ENCODE results near the gene ARL16. TPM values are rescaled to one million over a fixed set of nuclear protein-coding genes. Genes with fewer than 3 reads are reported as not detected.

The ARL16 gene
- total RNA-seq, 5 donors from 2014 or later (not counting 1 experiment from before 2014, with no cell fraction given): 30.9 to 51.0 (median 39.3) TPM

- H3K9me3 Mint-ChIP-seq: no peaks in the 10 kb centered on the region
- 66% methylated on average over 6 of the region's 10 CpGs for WGBS (ENCODE audit: insufficient coverage)
- H3K4me1 ChIP-seq (ENCODE audit: control insufficient read depth in 1 of 2, extremely low read depth in 1 of 2, insufficient read depth in 2 of 2, low read length in 2 of 2): no peaks in the 10 kb centered on the region
Measured at GRCh38 chr17:81722184-81723120, 38.9 kb upstream of the ARL16 start.

GRCh38 chr17:81720267-81721071 lies 36.9 kb upstream of the ARL16 start:
- peaks cover 2 to 23% of the 10 kb centered on the region in 2 experiments for H3K27me3 ChIP-seq (replicated peaks in 1 of 2; ENCODE audit: control insufficient read depth in 2 of 2, extremely low read depth in 1 of 2, insufficient read depth in 2 of 2, low read length in 1 of 2)
- Mint-ChIP-seq H3K27ac (no peak overlapping the region), H3K9me3 (no peaks in the 10 kb centered on the region), H3K4me3 (no peak overlapping the region), H3K36me3 (no peaks in the 10 kb centered on the region), H3K27me3 (peaks cover 0 to 7% of the 10 kb centered on the region in 2 donors), H3K4me1 (no peaks in the 10 kb centered on the region)
- 89% methylated on average over 32 of the region's 33 CpGs for WGBS (ENCODE audit: insufficient coverage)
- ChIA-PET CTCF (no interaction called here), POLR2A (no interaction called here)
- H3K4me1 ChIP-seq (ENCODE audit: control insufficient read depth in 1 of 2, extremely low read depth in 1 of 2, insufficient read depth in 2 of 2, low read length in 2 of 2): no peaks in the 10 kb centered on the region
- no peak overlapping the region for H3K4me3 ChIP-seq (ENCODE audit: control insufficient read depth in 1 of 2, extremely low read depth in 1 of 2, low read length in 1 of 2)
- H3K36me3 ChIP-seq (ENCODE audit: control insufficient read depth in 2 of 2, extremely low read depth in 1 of 2, insufficient read depth in 1 of 2, low read length in 1 of 2): no peaks in the 10 kb centered on the region
- no peaks in the 10 kb centered on the region for H3K9me3 ChIP-seq
- ATAC-seq (replicated peaks in 1 of 4): no peak
- no peak for DNase-seq
- H3K27ac ChIP-seq (ENCODE audit: low read length): no peak overlapping the region

More at GRCh38 chr17:81722184-81723120, 38.9 kb upstream of the ARL16 start:
- Mint-ChIP-seq H3K27ac (no peak overlapping the region), H3K4me3 (no peak overlapping the region), H3K4me1 (no peaks in the 10 kb centered on the region), H3K27me3 (peaks cover 3 to 18% of the 10 kb centered on the region in 2 donors), H3K36me3 (no peaks in the 10 kb centered on the region)
- no peak for ATAC-seq (replicated peaks in 1 of 4)
- CTCF ChIA-PET: interaction anchor here in 1 of 2 donors (0.7 kb wide), 1 partner anchor 119 kb away, joined by 3 read pairs; no protein-coding TSS in a partner anchor
- Histone ChIP-seq H3K36me3 (ENCODE audit: control insufficient read depth in 2 of 2, extremely low read depth in 1 of 2, insufficient read depth in 1 of 2, low read length in 1 of 2) (no peaks in the 10 kb centered on the region), H3K27me3 (replicated peaks in 1 of 2; ENCODE audit: control insufficient read depth in 2 of 2, extremely low read depth in 1 of 2, insufficient read depth in 2 of 2, low read length in 1 of 2) (peaks cover 2 to 38% of the 10 kb centered on the region in 2 experiments), H3K4me3 (ENCODE audit: control insufficient read depth in 1 of 2, extremely low read depth in 1 of 2, low read length in 1 of 2) (no peak overlapping the region), H3K9me3 (no peaks in the 10 kb centered on the region), H3K27ac (ENCODE audit: low read length) (no peak overlapping the region)
- POLR2A ChIA-PET: no interaction called here
- no peak for DNase-seq

- 96% methylated on average over 23 of the region's 33 CpGs for WGBS (ENCODE audit: insufficient coverage)
- no peak for ATAC-seq (replicated peaks in 1 of 4)
- peaks cover 2 to 15% of the 10 kb centered on the region in 2 experiments for H3K27me3 ChIP-seq (replicated peaks in 1 of 2; ENCODE audit: control insufficient read depth in 2 of 2, extremely low read depth in 1 of 2, insufficient read depth in 2 of 2, low read length in 1 of 2)
- Mint-ChIP-seq H3K36me3 (no peaks in the 10 kb centered on the region), H3K27me3 (peaks cover 0 to 7% of the 10 kb centered on the region in 2 donors), H3K9me3 (no peaks in the 10 kb centered on the region), H3K27ac (no peak overlapping the region), H3K4me3 (no peak overlapping the region), H3K4me1 (no peaks in the 10 kb centered on the region)
- CTCF ChIA-PET: no interaction called here
- H3K4me1 ChIP-seq (ENCODE audit: control insufficient read depth in 1 of 2, extremely low read depth in 1 of 2, insufficient read depth in 2 of 2, low read length in 2 of 2): no peaks in the 10 kb centered on the region
- POLR2A ChIA-PET: no interaction called here
- H3K27ac ChIP-seq (ENCODE audit: low read length): no peak overlapping the region
- no peaks in the 10 kb centered on the region for H3K36me3 ChIP-seq (ENCODE audit: control insufficient read depth in 2 of 2, extremely low read depth in 1 of 2, insufficient read depth in 1 of 2, low read length in 1 of 2)
- H3K4me3 ChIP-seq (ENCODE audit: control insufficient read depth in 1 of 2, extremely low read depth in 1 of 2, low read length in 1 of 2): no peak overlapping the region
- H3K9me3 ChIP-seq: no peaks in the 10 kb centered on the region
- DNase-seq: no peak
Measured at GRCh38 chr17:81719410-81720266, 36.0 kb upstream of the ARL16 start.

DNA sequence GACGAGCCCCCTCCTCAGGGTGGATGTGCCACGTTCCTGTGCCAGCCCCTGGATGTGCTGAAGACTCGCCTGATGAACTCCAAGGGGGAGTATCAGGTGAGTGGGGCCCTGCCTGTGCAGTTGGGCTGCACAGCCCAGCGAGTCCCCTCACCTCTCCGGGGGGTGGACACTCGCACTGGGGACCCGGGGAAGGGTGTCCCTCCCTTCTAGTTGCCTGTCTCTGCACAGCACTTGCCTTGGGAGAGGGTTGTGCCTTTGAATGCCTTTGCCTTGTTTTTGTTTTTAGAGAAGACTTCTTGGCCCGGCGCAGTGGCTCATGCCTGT lies 34.1 kb upstream of the ARL16 start:
- Mint-ChIP-seq H3K36me3 (no peaks in the 10 kb centered on the region), H3K27ac (no peak overlapping the region), H3K9me3 (no peaks in the 10 kb centered on the region), H3K27me3 (no peaks in the 10 kb centered on the region), H3K4me3 (no peak overlapping the region), H3K4me1 (peaks cover 4 to 5% (median 4%) of the 10 kb centered on the region in 3 donors)
- CTCF ChIA-PET: no interaction called here
- no peaks in the 10 kb centered on the region for H3K9me3 ChIP-seq
- peaks cover 5 to 15% of the 10 kb centered on the region in 2 experiments for H3K4me1 ChIP-seq (ENCODE audit: control insufficient read depth in 1 of 2, extremely low read depth in 1 of 2, insufficient read depth in 2 of 2, low read length in 2 of 2)
- DNase-seq (no peak), ATAC-seq (replicated peaks in 1 of 4) (no peak)
- no peak overlapping the region for H3K4me3 ChIP-seq (ENCODE audit: control insufficient read depth in 1 of 2, extremely low read depth in 1 of 2, low read length in 1 of 2)
- POLR2A ChIA-PET: no interaction called here
- H3K27ac ChIP-seq (ENCODE audit: low read length): no peak overlapping the region
- 96% methylated on average over 8 of the region's 9 CpGs for WGBS (ENCODE audit: insufficient coverage)
- H3K36me3 ChIP-seq (ENCODE audit: control insufficient read depth in 2 of 2, extremely low read depth in 1 of 2, insufficient read depth in 1 of 2, low read length in 1 of 2): no peaks in the 10 kb centered on the region
- peaks cover 0 to 6% of the 10 kb centered on the region in 2 experiments for H3K27me3 ChIP-seq (replicated peaks in 1 of 2; ENCODE audit: control insufficient read depth in 2 of 2, extremely low read depth in 1 of 2, insufficient read depth in 2 of 2, low read length in 1 of 2)

GRCh38 chr17:81717049-81717765 lies 33.6 kb upstream of the ARL16 start:
- WGBS (ENCODE audit: insufficient coverage): 95% methylated on average over 24 of the region's 25 CpGs
- Histone ChIP-seq H3K27me3 (replicated peaks in 1 of 2; ENCODE audit: control insufficient read depth in 2 of 2, extremely low read depth in 1 of 2, insufficient read depth in 2 of 2, low read length in 1 of 2) (peaks cover 0 to under 1% of the 10 kb centered on the region in 2 experiments), H3K36me3 (ENCODE audit: control insufficient read depth in 2 of 2, extremely low read depth in 1 of 2, insufficient read depth in 1 of 2, low read length in 1 of 2) (no peaks in the 10 kb centered on the region), H3K4me1 (ENCODE audit: control insufficient read depth in 1 of 2, extremely low read depth in 1 of 2, insufficient read depth in 2 of 2, low read length in 2 of 2) (peaks cover 7 to 18% of the 10 kb centered on the region in 2 experiments), H3K9me3 (no peaks in the 10 kb centered on the region), H3K27ac (ENCODE audit: low read length) (no peak overlapping the region), H3K4me3 (ENCODE audit: control insufficient read depth in 1 of 2, extremely low read depth in 1 of 2, low read length in 1 of 2) (no peak overlapping the region)
- ATAC-seq (replicated peaks in 1 of 4) (no peak), DNase-seq (no peak)
- no peaks in the 10 kb centered on the region for H3K36me3 Mint-ChIP-seq
- H3K9me3 Mint-ChIP-seq: no peaks in the 10 kb centered on the region
- H3K4me3 Mint-ChIP-seq: no peak overlapping the region
- no peaks in the 10 kb centered on the region for H3K27me3 Mint-ChIP-seq
- no peak overlapping the region for H3K27ac Mint-ChIP-seq
- ChIA-PET CTCF (no interaction called here), POLR2A (no interaction called here)
- H3K4me1 Mint-ChIP-seq: peaks cover 5 to 6% (median 6%) of the 10 kb centered on the region in 3 donors
